KMS-11 (cell line): ENCODE data around the gene TFPT.

Experiments
- H2AFZ ChIP-seq: fragments of 200-600 bp; sonication (generic); 2 replicates; pipeline ENCODE4 v1.6.1; 2016; ENCODE audit warnings: antibody characterized with exemption, mixed run types, low read depth
- H3K27ac ChIP-seq: fragments of 200-600 bp; sonication (generic); 2 replicates; pipeline ENCODE4 v1.6.1; 2016; ENCODE audit warnings: mild to moderate bottlenecking, mixed run types
- H3K27me3 ChIP-seq: fragments of 200-600 bp; sonication (generic); 2 replicates; pipeline ENCODE4 v1.6.1; 2017; ENCODE audit warnings: mild to moderate bottlenecking, low read depth, mixed run types, moderate library complexity; ENCODE audit not compliant: insufficient read depth
- H3K36me3 ChIP-seq: fragments of 200-600 bp; sonication (generic); 2 replicates; pipeline ENCODE4 v1.6.1; 2017; ENCODE audit warnings: mild to moderate bottlenecking, mixed run types; ENCODE audit not compliant: insufficient read depth
- H3K4me1 ChIP-seq: fragments of 200-600 bp; sonication (generic); 2 replicates; pipeline ENCODE4 v1.6.1; 2016; ENCODE audit warnings: mild to moderate bottlenecking, low read depth, mixed run types; ENCODE audit not compliant: poor library complexity, severe bottlenecking
- H3K4me2 ChIP-seq: fragments of 200-600 bp; sonication (generic); 2 replicates; pipeline ENCODE4 v1.7.0; 2016; ENCODE audit warnings: mild to moderate bottlenecking, mixed run types
- H3K4me3 ChIP-seq: fragments of 200-600 bp; sonication (generic); IDR thresholded peaks from 2 replicates; pipeline ENCODE4 v1.6.1; 2017; ENCODE audit warnings: low read depth, low read length, mixed read lengths; ENCODE audit not compliant: insufficient read depth
- H3K79me2 ChIP-seq: fragments of 200-600 bp; sonication (generic); 2 replicates; pipeline ENCODE4 v1.6.1; 2016; ENCODE audit warnings: low read depth, mixed run types; ENCODE audit not compliant: insufficient read depth
- H3K9ac ChIP-seq: fragments of 200-600 bp; sonication (generic); 2 replicates; pipeline ENCODE4 v1.6.1; 2016; ENCODE audit warnings: mild to moderate bottlenecking, mixed run types
- H4K20me1 ChIP-seq: fragments of 200-600 bp; sonication (generic); 2 replicates; pipeline ENCODE4 v1.6.1; 2016; ENCODE audit warnings: mild to moderate bottlenecking, mixed run types; ENCODE audit not compliant: insufficient read depth
- TF ChIP-seq, protein P1 (sequence below): fragments of 200-600 bp; sonication (generic); conservative IDR thresholded peaks from 2 replicates; pipeline ENCODE4 v1.6.1; 2017; ENCODE audit warnings: low read depth, mild to moderate bottlenecking, antibody characterized with exemption, low read length, moderate library complexity, mixed read lengths

The TFPT gene

GRCh38 chr19:54137699-54138488, 22.4 kb upstream of the TFPT start, which contains the start of gene CNOT3:
CNOT3 (plus strand) TSS chr19:54137762; CDS start chr19:54142979, 5,217 bp downstream.
- Histone ChIP-seq H4K20me1 (no peaks in the 10 kb centered on the region), H3K36me3 (no peaks in the 10 kb centered on the region), H3K27ac (peak within 1 kb of the TSS; percentile 84), H3K4me2 (peak within 1 kb of the TSS; percentile 95), H3K9ac (peak within 1 kb of the TSS; percentile 99), H2AFZ (peak within 1 kb of the TSS; percentile 72), H3K4me1 (peaks cover 16% of the 10 kb centered on the region), H3K79me2 (peaks cover 51% of the 10 kb centered on the region), H3K4me3 (peak within 1 kb of the TSS; percentile 31), H3K27me3 (no peaks in the 10 kb centered on the region)
- TF ChIP-seq, protein P1, sequence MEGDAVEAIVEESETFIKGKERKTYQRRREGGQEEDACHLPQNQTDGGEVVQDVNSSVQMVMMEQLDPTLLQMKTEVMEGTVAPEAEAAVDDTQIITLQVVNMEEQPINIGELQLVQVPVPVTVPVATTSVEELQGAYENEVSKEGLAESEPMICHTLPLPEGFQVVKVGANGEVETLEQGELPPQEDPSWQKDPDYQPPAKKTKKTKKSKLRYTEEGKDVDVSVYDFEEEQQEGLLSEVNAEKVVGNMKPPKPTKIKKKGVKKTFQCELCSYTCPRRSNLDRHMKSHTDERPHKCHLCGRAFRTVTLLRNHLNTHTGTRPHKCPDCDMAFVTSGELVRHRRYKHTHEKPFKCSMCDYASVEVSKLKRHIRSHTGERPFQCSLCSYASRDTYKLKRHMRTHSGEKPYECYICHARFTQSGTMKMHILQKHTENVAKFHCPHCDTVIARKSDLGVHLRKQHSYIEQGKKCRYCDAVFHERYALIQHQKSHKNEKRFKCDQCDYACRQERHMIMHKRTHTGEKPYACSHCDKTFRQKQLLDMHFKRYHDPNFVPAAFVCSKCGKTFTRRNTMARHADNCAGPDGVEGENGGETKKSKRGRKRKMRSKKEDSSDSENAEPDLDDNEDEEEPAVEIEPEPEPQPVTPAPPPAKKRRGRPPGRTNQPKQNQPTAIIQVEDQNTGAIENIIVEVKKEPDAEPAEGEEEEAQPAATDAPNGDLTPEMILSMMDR, result no peak

- H3K4me3 ChIP-seq, result no peak overlapping the region
- H2AFZ ChIP-seq, result peak overlapping the region; percentile 72
- H3K36me3 ChIP-seq, result no peaks in the 10 kb centered on the region
- TF ChIP-seq, protein P1, result no peak
- no peaks in the 10 kb centered on the region for H4K20me1 ChIP-seq
- peaks cover 16% of the 10 kb centered on the region for H3K4me1 ChIP-seq
- peak overlapping the region; percentile 84 for H3K27ac ChIP-seq
- H3K27me3 ChIP-seq, result no peaks in the 10 kb centered on the region
- peak overlapping the region; percentile 99 for H3K9ac ChIP-seq
- peak overlapping the region; percentile 95 for H3K4me2 ChIP-seq
- H3K79me2 ChIP-seq, result peaks cover 43% of the 10 kb centered on the region
Observed at GRCh38 chr19:54136864-54137698, 21.6 kb upstream of the TFPT start.

- H3K4me2 ChIP-seq, result peak overlapping the region; percentile 95
- H2AFZ ChIP-seq, result peak overlapping the region; percentile 72
- peak overlapping the region; percentile 10; the same call in 1 of the 2 replicates for H3K9ac ChIP-seq
- no peaks in the 10 kb centered on the region for H3K27me3 ChIP-seq
- no peak overlapping the region for H3K4me3 ChIP-seq
- no peaks in the 10 kb centered on the region for H3K36me3 ChIP-seq
- H3K4me1 ChIP-seq, result peaks cover 16% of the 10 kb centered on the region
- TF ChIP-seq, protein P1, result no peak
- no peaks in the 10 kb centered on the region for H4K20me1 ChIP-seq
- peaks cover 35% of the 10 kb centered on the region for H3K79me2 ChIP-seq
- H3K27ac ChIP-seq, result no peak overlapping the region
Observed at GRCh38 chr19:54136086-54136863, 20.8 kb upstream of the TFPT start.

- TF ChIP-seq, protein P1, result no peak
- H4K20me1 ChIP-seq, result no peaks in the 10 kb centered on the region
- H3K36me3 ChIP-seq, result no peaks in the 10 kb centered on the region
- H3K9ac ChIP-seq, result no peak overlapping the region
- H2AFZ ChIP-seq, result no peak overlapping the region
- no peaks in the 10 kb centered on the region for H3K27me3 ChIP-seq
- peaks cover 13% of the 10 kb centered on the region for H3K79me2 ChIP-seq
- H3K4me2 ChIP-seq, result no peak overlapping the region
- H3K4me1 ChIP-seq, result peaks cover 13% of the 10 kb centered on the region
- H3K27ac ChIP-seq, result no peak overlapping the region
- H3K4me3 ChIP-seq, result no peak overlapping the region
Observed at GRCh38 chr19:54133957-54134590, 18.6 kb upstream of the TFPT start.
